A549 (cell line): ENCODE measurements around the gene SLC7A10.

Experiments
- CTCF ChIP-seq: fragments of >200 bp; sonication (Bioruptor Twin); formaldehyde crosslinking; IDR thresholded peaks from 3 replicates; pipeline ENCODE4 v1.5.1; 2016
- ELK1 ChIP-seq: fragments of 150-350 bp; IDR thresholded peaks from 2 replicates; pipeline ENCODE4 v1.6.1; 2014; ENCODE audit warnings: low read depth, mild to moderate bottlenecking, low read length
- EP300 ChIP-seq, 2 experiments: fragments of >200 bp; sonication (Bioruptor Twin); formaldehyde crosslinking; IDR thresholded peaks; 2 replicates in 1 of 2; 3 replicates in 1 of 2; pipeline ENCODE4 v1.6.1; 2016 to 2017
- FOSB ChIP-seq: fragments of 250-450 bp; sonication (Bioruptor Pico); IDR thresholded peaks from 2 replicates; pipeline ENCODE4 v1.5.0; 2020; ENCODE audit warnings: mild to moderate bottlenecking, moderate library complexity
- NR3C1 ChIP-seq: fragments of >200 bp; sonication (Bioruptor Twin); formaldehyde crosslinking; IDR thresholded peaks from 3 replicates; pipeline ENCODE4 v1.6.1; 2017
- POLR2A ChIP-seq: IDR thresholded peaks from 2 replicates; pipeline ENCODE4 v1.6.1; 2012; ENCODE audit warnings: mild to moderate bottlenecking, low read length
- RAD21 ChIP-seq, 2 experiments: fragments of >200 bp in 1 of 2; sonication (Bioruptor Twin) in 1 of 2; formaldehyde crosslinking in 1 of 2; IDR thresholded peaks in 1 of 2; conservative IDR thresholded peaks in 1 of 2; 2 replicates in 1 of 2; 3 replicates in 1 of 2; pipeline ENCODE4 v1.6.1; 2012 to 2018; ENCODE audit warnings: inconsistent platforms in 1 of 2
- RCOR1 ChIP-seq: fragments of 150-350 bp; IDR thresholded peaks from 2 replicates; pipeline ENCODE4 v1.6.1; 2014; ENCODE audit warnings: antibody characterized with exemption, low read length, low read depth
- ZFP36 ChIP-seq: fragments of 450-650 bp; IDR thresholded peaks from 2 replicates; pipeline ENCODE4 v1.6.1; 2014; ENCODE audit warnings: borderline replicate concordance; ENCODE audit not compliant: partially characterized antibody

- TF ChIP-seq FOSB (CRISPR knock-in tag) (no peak), ZFP36 (no peak), RAD21 (conservative IDR thresholded peaks at IDR 0.05 in 1 of 2, IDR thresholded peaks at IDR 0.05 in 1 of 2) (no peak), POLR2A (no peak), CTCF (no peak), RCOR1 (no peak), ELK1 (no peak), NR3C1 (no peak), EP300 (IDR thresholded peaks at IDR 0.05) (no peak)
These were observed 9.1 kb upstream of the SLC7A10 start for GRCh38 chr19:33234736-33235135.
